HG03354 (cell line): ENCODE measurements around the gene NUP54.

Experiments used
- ATAC-seq: cut with Tn5 transposase; IDR thresholded peaks from one replicate; pipeline ENCODE4 v1.9.1; 2021; ENCODE audit warnings: mild to moderate bottlenecking; ENCODE audit not compliant: unreplicated experiment, poor library complexity, severe bottlenecking

NUP54 gene

DNA sequence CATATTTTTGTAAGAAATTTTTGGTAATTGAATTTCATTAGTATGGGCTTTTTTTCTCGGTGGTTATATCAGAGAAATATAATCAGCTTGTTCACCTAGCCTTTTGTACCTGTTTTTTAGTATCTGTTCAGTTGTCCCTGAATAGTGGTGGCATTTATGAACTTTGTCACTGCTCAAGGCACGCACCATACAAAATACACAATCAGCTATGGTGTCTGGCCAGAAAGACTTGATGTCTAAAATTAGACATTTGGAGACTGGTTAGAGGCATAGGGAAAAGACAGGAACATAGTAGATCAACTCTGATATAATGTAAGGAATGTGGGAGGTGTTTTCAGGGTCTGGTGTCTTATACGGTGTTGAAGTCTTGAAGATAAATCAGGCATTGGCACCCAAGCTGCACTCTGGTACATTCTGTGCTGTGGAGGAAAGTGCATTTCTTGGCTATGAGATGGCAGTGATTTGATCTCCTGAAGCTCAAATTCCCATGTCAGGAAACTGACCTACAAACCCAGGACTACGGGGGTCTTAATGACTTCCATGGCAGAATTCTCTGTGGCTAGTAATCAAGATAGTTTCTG lies 70.1 kb downstream of the NUP54 start:
- no peak for ATAC-seq

DNA sequence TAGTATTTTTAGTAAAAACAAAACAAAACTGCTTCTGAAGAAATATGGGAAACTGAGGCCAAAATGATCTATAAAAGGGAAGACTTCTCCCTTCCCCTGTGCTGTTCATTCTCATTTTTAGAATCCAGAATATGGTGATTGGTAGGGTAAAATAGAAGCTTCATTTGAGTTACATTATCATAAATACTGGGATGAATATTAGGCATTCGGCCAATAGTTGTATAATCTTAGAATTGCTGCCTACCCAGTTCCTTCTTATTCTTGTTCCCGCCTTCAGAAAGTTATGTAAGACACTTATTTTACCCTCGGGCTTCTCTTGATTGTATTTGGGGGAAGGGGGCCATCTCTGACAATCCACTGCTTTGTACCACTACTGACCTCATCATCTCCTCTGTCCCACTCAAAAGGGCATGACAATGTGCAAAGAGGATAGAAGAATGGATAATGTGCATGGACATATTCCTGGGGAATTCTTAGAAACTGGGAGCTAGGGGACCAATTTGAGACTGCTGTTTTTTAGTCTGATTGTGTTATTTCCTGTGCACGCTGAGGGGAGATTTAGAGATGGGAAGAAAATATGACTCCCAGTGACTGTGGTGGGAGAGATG lies 73.1 kb downstream of the NUP54 start:
- no peak for ATAC-seq

DNA sequence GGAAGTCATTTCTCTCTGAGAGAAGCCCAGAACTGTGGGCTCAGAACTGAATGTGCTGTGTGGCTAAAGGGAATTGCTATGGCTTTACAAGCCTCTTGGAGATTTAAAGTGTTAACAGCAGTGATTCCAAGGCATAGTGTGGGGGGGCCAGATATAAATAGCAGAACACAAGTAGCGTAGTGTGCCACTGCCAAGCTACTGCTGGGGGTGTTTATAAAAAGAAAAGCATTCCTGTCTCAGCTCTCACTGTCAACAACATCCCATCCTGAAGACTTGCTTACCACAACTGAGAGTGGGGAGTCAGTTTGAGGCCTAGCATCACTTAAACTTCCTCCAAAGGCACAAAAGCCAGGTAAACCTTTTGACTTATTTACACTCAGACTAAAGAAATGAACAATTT lies 73.7 kb downstream of the NUP54 start, which contains the start of gene ART3:
ART3 (plus strand) TSS at position 242 of the 400 bp plus-strand sequence. CDS start 1,181 bp downstream, outside the sequence.
- no peak for ATAC-seq

DNA sequence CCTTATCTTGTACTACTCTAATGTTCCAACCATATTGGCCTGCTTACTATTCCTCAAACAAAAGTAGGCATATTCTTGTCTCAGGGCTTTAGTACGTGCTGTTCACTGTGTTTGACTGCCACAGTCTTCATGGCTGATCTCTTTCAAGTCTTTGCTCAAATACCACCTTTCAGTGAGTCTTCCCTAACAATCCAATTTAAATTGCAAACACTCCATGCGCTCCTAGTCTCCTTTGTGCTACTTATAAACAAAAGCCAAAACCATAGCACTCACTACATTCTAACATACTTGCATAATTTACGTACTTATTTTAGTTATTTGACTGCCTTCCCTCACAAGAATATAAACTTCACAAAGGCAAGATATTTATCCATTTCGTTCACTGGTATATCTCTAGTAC lies 75.4 kb downstream of the NUP54 start:
- no peak for ATAC-seq

DNA sequence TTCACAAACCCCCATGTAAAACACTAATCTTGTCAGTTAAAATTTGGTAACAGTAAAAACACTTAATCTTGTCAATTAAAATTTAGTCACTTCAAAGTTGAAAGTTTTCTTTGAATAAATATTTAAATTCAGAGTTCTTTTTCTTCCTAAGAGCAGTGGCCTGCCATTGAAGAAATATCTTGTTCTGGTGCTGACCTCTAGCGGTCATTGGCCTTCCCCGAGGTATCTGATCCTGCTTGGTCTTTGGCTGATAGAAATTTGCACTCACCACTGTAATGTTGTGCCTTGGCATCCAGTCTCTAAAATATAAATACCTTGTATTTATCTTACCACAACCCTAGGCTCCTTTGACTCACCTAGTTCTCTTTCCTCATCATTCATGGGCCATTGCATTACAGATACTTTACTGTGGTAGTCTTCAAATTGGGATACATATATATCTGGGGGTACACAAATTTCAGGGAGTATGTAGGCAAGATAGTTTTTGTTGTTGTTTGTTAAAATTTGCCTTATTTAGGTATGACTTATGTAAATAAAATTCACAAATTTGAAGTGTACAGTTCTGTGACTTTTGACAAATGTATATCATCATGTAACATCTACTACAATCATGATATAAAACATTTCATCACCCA lies 80.4 kb downstream of the NUP54 start:
- ATAC-seq: peak; percentile 79

DNA sequence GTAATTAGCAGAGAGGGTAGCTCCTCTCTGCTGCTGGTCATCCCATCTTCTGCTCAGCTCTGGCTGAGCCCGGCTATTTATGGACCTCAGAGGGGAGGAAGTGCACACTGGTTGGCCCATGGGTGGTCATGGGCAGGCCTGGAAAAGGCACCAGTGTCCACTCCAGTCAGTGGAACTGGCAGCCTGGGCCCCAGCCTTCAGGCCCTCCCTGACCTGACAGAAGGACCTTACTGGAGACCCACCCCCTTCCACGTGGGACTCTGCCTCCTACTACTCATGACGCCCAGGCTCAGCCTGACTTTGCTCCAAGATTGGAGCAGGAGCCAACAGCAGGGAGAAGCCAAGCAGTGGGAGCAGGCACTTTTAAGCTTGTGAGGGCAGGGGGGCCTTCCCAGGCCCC lies 81.7 kb downstream of the NUP54 start:
- ATAC-seq: no peak
